ENCODE results near the gene NECTIN4. TPM values are rescaled to one million over a fixed set of nuclear protein-coding genes. Genes with fewer than 3 reads are reported as not detected.

Gene NECTIN4
- total and polyA plus RNA-seq, 10 of the 15 experiments (the other 5 are each of a cell fraction or from before 2014, with no cell fraction given): 2.8 to 8.7 (median 3.7) TPM

DNA sequence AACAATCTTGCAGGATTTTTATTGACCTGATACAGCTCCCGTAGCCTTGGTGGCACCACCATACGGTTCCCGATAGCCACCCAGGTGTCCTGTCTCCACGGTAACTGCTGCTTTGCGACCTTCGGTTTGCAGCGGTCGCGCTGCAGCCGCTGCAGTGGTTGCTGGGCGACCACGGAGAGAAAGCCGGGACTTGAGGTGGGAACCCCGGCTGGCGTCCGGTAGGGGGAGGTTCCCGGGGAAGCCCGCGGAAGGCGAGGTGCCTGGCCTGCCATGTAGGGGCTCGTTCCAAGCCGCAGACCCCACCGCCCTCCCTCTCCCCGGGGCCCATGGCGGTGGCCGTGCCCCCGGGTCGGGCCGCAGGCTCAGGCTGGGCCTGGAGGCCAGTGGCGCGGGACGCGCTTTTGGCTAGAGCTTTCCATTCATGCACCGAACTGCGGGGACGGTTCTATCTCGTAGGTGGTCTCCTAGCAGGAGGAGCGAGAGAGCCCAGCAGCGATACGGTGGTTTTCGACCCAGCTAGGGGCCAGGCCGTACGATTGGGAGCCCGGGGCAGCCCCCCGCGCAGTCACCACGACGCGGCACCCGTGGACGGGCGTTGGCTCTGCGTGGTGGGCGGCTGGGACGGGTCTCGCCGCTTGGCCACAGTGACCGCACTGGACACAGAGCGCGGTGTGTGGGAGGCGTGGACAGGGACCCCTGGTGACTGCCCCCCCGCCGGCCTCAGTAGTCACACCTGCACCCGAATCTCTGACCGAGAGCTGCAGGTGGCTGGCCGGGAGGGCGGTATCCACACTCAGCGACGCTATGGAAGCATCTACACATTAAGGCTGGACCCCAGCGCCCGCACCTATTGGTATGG, 9.1 kb upstream of the NECTIN4 start, which contains the start of gene KLHDC9 (continued):
- TF ChIP-seq, protein P1, sequence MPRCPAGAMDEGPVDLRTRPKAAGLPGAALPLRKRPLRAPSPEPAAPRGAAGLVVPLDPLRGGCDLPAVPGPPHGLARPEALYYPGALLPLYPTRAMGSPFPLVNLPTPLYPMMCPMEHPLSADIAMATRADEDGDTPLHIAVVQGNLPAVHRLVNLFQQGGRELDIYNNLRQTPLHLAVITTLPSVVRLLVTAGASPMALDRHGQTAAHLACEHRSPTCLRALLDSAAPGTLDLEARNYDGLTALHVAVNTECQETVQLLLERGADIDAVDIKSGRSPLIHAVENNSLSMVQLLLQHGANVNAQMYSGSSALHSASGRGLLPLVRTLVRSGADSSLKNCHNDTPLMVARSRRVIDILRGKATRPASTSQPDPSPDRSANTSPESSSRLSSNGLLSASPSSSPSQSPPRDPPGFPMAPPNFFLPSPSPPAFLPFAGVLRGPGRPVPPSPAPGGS (IDR thresholded peaks at IDR 0.05; ENCODE audit: borderline replicate concordance, insufficient read depth, low read depth, low read length, poor library complexity, severe bottlenecking): peak; percentile 59
- TF ChIP-seq, protein P2, sequence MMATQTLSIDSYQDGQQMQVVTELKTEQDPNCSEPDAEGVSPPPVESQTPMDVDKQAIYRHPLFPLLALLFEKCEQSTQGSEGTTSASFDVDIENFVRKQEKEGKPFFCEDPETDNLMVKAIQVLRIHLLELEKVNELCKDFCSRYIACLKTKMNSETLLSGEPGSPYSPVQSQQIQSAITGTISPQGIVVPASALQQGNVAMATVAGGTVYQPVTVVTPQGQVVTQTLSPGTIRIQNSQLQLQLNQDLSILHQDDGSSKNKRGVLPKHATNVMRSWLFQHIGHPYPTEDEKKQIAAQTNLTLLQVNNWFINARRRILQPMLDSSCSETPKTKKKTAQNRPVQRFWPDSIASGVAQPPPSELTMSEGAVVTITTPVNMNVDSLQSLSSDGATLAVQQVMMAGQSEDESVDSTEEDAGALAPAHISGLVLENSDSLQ (IDR thresholded peaks at IDR 0.05): no peak; the same call in 1 of the 2 replicates
- no peak for TF ChIP-seq NFYB (IDR thresholded peaks at IDR 0.05; ENCODE audit: insufficient read depth, low read depth, low read length)

DNA sequence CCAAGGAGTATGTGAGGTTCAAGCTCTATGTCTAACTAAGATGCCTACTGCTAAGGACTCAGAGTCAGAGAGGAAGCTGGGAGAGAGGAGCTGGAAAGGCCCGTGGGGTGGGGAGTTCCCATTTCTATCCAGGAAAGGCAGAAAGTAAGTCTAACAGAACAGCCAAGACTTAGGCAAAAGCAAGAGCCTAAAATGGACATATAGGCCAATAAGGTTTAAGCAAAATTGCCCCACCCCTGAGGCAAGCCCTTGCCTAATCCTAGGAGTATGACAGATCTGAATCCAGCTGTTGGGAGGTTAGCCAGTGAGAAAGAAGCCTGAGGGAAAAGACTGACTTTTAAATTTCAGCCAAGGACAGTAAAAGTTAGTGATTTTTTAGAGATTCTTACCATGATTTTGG, 7.2 kb upstream of the NECTIN4 start:
- Histone ChIP-seq H3K4me1 (ENCODE audit: control insufficient read depth, insufficient read depth, low read length) (peaks cover 39% of the 10 kb centered on the region), H3K9ac (ENCODE audit: control insufficient read depth, insufficient read depth, low read length) (peak overlapping the region; percentile 36; the same call in 1 of the 2 replicates), H3K27me3 (replicated peaks in 1 of 2; ENCODE audit: control insufficient read depth in 2 of 2, insufficient read depth in 2 of 2, low read length in 1 of 2) (no peaks in the 10 kb centered on the region), H2AFZ (ENCODE audit: control insufficient read depth, low read depth, low read length) (no peak overlapping the region), H3K4me2 (ENCODE audit: control insufficient read depth, insufficient read depth) (peak overlapping the region; percentile 61), H3K27ac (ENCODE audit: control insufficient read depth, insufficient read depth) (peak overlapping the region; percentile 65), H3K36me3 (ENCODE audit: control insufficient read depth in 2 of 2, insufficient read depth in 2 of 2, low read length in 1 of 2) (peaks cover 0 to 8% of the 10 kb centered on the region in 2 experiments; a peak in 3 of 4 replicates), H4K20me1 (ENCODE audit: control insufficient read depth, insufficient read depth) (no peaks in the 10 kb centered on the region), H3K4me3 (0 out of 2 replicates have a peak overlapping the region, but pooled peaks have one; percentile 21), H3K9me3 (replicated peaks; ENCODE audit: control insufficient read depth, insufficient read depth, low read length) (no peaks in the 10 kb centered on the region), H3K79me2 (ENCODE audit: control insufficient read depth, insufficient read depth, low read length) (no peaks in the 10 kb centered on the region)
- intact Hi-C loops (cut with micrococcal nuclease; ENCODE audit: unreplicated experiment): loop anchor here (1.0 kb wide), 2 partner anchors 26 to 55 kb away; no protein-coding TSS in a partner anchor
- ChIA-PET SMC1A (ENCODE audit: uncharacterized antibody, unreplicated experiment) (interaction anchor here (0.7 to 7.0 kb wide), 30 partner anchors 8 to 369 kb away, joined by 3 to 110 read pairs (median 4); partner anchors contain the start of genes ARHGAP30, DEDD, F11R and ITLN2), POLR2A (interaction anchor here (0.5 to 5.6 kb wide), 9 partner anchors 21 to 265 kb away, joined by 3 to 66 read pairs (median 5); partner anchors contain the start of genes ARHGAP30, NIT1, PFDN2 and TSTD1), CTCF (interaction anchor here (0.8 to 7.6 kb wide), 24 partner anchors 10 to 315 kb away, joined by 3 to 181 read pairs (median 6); partner anchors contain the start of genes ARHGAP30, DEDD, F11R and ITLN2), RAD21 (ENCODE audit: unreplicated experiment) (interaction anchor here (0.6 to 6.7 kb wide), 16 partner anchors 9 to 320 kb away, joined by 3 to 90 read pairs (median 4); partner anchors contain the start of genes ARHGAP30, DEDD, F11R and TSTD1)
- FAIRE-seq (no peak), DNase-seq (ENCODE audit: low read depth, low spot score) (no peak), ATAC-seq (peak; percentile 3; the same call in 1 of the 3 replicates)
- 8% methylated on average over 1 of the region's 1 CpG for WGBS (ENCODE audit: insufficient coverage, insufficient replicate concordance, low lambda C conversion rate, missing lambda C conversion rate)
- BruUV-seq (replicated peaks): no TSS peak
- in situ Hi-C loops (cut with MboI): no loop called here
- no peak for TF ChIP-seq TARDBP (IDR thresholded peaks at IDR 0.05; ENCODE audit: borderline replicate concordance)

All from GM12878 (cell line).